ENCODE data around the gene HOXB3.

DNA sequence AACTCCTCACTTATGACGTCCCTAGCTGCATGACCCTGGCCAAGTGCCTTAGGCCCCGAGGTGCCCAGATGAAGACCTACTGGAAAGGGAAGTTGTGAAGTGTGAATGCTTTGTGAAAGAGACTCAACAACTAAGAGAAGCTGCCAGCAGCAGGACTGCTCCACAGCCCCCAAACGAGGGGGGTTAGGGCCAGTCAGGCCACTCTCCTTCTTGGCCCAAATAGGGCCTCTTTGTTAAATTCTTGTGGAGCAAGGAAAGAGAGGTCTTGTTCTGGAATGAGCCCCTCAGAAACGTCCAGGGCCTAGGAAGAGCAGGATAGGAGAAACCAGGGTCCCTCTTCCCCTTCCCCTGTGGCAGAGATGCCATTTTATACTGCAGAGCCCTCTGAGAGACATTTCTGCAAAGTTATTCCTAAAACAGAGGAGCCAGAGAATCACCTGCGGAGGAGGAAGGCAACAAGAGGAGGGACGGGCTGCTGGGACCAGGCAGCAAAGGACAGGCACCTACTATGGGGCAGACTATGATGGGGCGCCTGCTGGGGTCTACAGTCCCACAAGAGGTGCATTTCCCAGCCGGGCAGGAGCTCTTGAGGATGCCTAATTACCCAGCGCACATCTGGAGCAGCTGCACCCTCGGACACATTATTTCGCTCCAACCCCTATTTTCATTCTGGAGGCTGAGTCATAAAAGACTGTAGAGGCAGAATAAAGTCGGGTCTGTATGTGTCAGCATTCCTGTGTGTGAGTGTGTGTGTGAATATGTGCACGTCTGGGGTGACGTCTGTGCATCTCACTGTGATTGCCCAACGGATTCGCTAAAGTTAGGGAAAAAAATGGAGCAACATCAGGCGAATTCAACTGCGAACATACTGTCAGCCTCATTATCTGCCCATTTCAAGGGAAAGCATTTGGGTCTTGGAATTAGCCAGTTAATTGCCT is 47.6 kb upstream of the HOXB3 start:
- TF ChIP-seq, protein P1, sequence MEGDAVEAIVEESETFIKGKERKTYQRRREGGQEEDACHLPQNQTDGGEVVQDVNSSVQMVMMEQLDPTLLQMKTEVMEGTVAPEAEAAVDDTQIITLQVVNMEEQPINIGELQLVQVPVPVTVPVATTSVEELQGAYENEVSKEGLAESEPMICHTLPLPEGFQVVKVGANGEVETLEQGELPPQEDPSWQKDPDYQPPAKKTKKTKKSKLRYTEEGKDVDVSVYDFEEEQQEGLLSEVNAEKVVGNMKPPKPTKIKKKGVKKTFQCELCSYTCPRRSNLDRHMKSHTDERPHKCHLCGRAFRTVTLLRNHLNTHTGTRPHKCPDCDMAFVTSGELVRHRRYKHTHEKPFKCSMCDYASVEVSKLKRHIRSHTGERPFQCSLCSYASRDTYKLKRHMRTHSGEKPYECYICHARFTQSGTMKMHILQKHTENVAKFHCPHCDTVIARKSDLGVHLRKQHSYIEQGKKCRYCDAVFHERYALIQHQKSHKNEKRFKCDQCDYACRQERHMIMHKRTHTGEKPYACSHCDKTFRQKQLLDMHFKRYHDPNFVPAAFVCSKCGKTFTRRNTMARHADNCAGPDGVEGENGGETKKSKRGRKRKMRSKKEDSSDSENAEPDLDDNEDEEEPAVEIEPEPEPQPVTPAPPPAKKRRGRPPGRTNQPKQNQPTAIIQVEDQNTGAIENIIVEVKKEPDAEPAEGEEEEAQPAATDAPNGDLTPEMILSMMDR (IDR thresholded peaks at IDR 0.05), result no peak
- no peak for TF ChIP-seq POLR2AphosphoS5 (IDR thresholded peaks at IDR 0.05)
- TF ChIP-seq POLR2A (IDR thresholded peaks at IDR 0.05), result no peak

All from prostate gland (tissue), 2 donors.